Measurements from ENCODE around the gene ZFHX3. TPM values are rescaled to one million over a fixed set of nuclear protein-coding genes. Genes with fewer than 3 reads are reported as not detected.

Gene ZFHX3
- total and polyA plus RNA-seq, 9 of the 15 experiments (the other 6 are each of a cell fraction or from before 2014, with no cell fraction given), result 0.01 to 0.23 (median 0.06) TPM; not detected in 4

DNA sequence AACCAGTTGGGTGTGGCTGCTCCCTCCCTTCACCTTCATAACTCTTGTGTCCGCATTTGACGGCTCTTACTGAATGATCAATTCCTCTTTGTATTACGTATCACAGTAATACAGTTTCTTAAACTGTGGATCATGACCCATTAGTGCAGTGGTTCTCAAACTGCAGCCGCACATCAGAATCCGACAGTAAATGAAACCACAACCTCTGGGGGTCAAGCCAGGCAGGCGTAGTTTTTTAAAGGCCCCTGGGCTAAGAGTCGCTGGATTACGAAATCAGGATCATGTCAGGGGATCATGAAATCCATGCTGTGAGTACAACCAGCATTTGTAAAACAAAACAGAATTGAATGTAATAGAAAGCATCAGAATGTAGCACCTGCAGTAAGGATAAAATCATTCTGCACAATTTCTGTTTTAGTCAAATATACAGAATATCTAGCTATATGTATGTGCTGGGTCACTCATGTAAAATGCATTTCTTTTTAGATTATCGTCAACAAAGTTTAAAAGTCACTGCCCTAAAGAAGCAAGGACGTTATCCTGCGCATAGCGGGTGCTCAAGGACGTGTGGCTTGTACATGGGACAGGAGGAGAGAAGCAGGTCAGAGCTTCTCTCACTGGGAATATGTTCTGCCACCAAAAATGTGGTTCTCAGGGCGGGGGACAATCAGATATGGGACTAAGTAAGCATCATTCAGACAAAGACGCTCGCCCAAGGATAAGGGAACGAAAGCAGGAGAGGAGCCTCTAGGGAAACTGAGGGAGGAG lies 113.1 kb downstream of the ZFHX3 start:
- no TSS peak for BruUV-seq (replicated peaks)
- ChIA-PET POLR2A (no interaction called here), CTCF (ENCODE audit: low intra/inter-chr PET ratio) (no interaction called here)
- H3K27ac ChIP-seq (ENCODE audit: extremely low read depth, low read depth, low read length), result no peak overlapping the region
- no peak overlapping the region for H2AFZ ChIP-seq (ENCODE audit: low read depth, low read length)
- no peak overlapping the region for H3K9ac ChIP-seq (ENCODE audit: insufficient read depth in 1 of 2, low read depth in 2 of 2, low read length in 2 of 2)
- TF ChIP-seq ZNF146 (CRISPR knock-in tag; IDR thresholded peaks at IDR 0.05; ENCODE audit: unreplicated experiment) (no peak), RB1 (IDR thresholded peaks at IDR 0.05; ENCODE audit: low read depth) (no peak), ETV6 (IDR thresholded peaks at IDR 0.05; ENCODE audit: borderline replicate concordance in 1 of 2, low read depth in 2 of 2, low read length in 1 of 2) (no peak), ETV6 (CRISPR knock-in tag; IDR thresholded peaks at IDR 0.05; ENCODE audit: borderline replicate concordance) (no peak)
- intact Hi-C loops (cut with micrococcal nuclease) (no loop called here), in situ Hi-C loops (cut with MboI) (no loop called here)
- ATAC-seq (no peak), DNase-seq (ENCODE audit: extremely low read depth in 1 of 4, low spot score in 3 of 4) (no peak), FAIRE-seq (no peak)
- no peaks in the 10 kb centered on the region for H3K4me1 ChIP-seq (replicated peaks in 1 of 2; ENCODE audit: control insufficient read depth in 2 of 2, insufficient read depth in 2 of 2, low read length in 2 of 2)
- no peak overlapping the region for H3K4me3 ChIP-seq
- no peak overlapping the region for H3K4me2 ChIP-seq (ENCODE audit: insufficient read depth, low read length)
- H3K36me3 ChIP-seq (ENCODE audit: control insufficient read depth, insufficient read depth, low read length), result no peaks in the 10 kb centered on the region
- no peaks in the 10 kb centered on the region for H3K9me1 ChIP-seq (ENCODE audit: control insufficient read depth, insufficient read depth, low read length)
- 0% methylated on average over 17 of the region's 17 CpGs for WGBS (ENCODE audit: insufficient coverage, low coverage, missing lambda C conversion rate)
- no peaks in the 10 kb centered on the region for H3K9me3 ChIP-seq (replicated peaks; ENCODE audit: control insufficient read depth, insufficient read depth, low read depth, low read length)
- H3K79me2 ChIP-seq (ENCODE audit: control insufficient read depth, insufficient read depth, low read length), result no peaks in the 10 kb centered on the region
- no peaks in the 10 kb centered on the region for H4K20me1 ChIP-seq (replicated peaks; ENCODE audit: control insufficient read depth, insufficient read depth, low read length)
- peaks cover 26 to 59% of the 10 kb centered on the region in 2 experiments; a peak in 4 of 5 replicates for H3K27me3 ChIP-seq (ENCODE audit: control insufficient read depth in 2 of 2, insufficient read depth in 2 of 2, low read length in 2 of 2)

- CTCF ChIA-PET (ENCODE audit: low intra/inter-chr PET ratio), result no interaction called here
- no peak for TF ChIP-seq THRAP3 (IDR thresholded peaks at IDR 0.05; ENCODE audit: borderline replicate concordance)
- no peak for TF ChIP-seq RBM14 (IDR thresholded peaks at IDR 0.05; ENCODE audit: borderline replicate concordance, insufficient read depth, low read depth, low read length)
- TF ChIP-seq ZNF764 (CRISPR knock-in tag; IDR thresholded peaks at IDR 0.05; ENCODE audit: low read depth), result no peak
- TF ChIP-seq ZNF589 (CRISPR knock-in tag; IDR thresholded peaks at IDR 0.05; ENCODE audit: low read depth), result no peak
- no peak for TF ChIP-seq PURB (CRISPR knock-in tag; IDR thresholded peaks at IDR 0.05; ENCODE audit: low read depth)
- TF ChIP-seq ZNF354B (CRISPR knock-in tag; IDR thresholded peaks at IDR 0.05), result no peak
- no peak for TF ChIP-seq TARDBP (IDR thresholded peaks at IDR 0.05)
- TF ChIP-seq SOX6 (IDR thresholded peaks at IDR 0.05), result no peak
- no peak for TF ChIP-seq ZNF583 (CRISPR knock-in tag; IDR thresholded peaks at IDR 0.05)
- TF ChIP-seq, protein P1, sequence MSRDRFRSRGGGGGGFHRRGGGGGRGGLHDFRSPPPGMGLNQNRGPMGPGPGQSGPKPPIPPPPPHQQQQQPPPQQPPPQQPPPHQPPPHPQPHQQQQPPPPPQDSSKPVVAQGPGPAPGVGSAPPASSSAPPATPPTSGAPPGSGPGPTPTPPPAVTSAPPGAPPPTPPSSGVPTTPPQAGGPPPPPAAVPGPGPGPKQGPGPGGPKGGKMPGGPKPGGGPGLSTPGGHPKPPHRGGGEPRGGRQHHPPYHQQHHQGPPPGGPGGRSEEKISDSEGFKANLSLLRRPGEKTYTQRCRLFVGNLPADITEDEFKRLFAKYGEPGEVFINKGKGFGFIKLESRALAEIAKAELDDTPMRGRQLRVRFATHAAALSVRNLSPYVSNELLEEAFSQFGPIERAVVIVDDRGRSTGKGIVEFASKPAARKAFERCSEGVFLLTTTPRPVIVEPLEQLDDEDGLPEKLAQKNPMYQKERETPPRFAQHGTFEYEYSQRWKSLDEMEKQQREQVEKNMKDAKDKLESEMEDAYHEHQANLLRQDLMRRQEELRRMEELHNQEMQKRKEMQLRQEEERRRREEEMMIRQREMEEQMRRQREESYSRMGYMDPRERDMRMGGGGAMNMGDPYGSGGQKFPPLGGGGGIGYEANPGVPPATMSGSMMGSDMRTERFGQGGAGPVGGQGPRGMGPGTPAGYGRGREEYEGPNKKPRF (IDR thresholded peaks at IDR 0.05; ENCODE audit: low read depth, low read length), result no peak
These were observed 115.1 kb downstream of the ZFHX3 start for GRCh38 chr16:72932677-72933335.

More at GRCh38 chr16:72932677-72933335, 115.1 kb downstream of the ZFHX3 start:
- in situ Hi-C loops (cut with MboI) (no loop called here), intact Hi-C loops (cut with micrococcal nuclease) (no loop called here)
- H3K4me3 ChIP-seq, result no peak overlapping the region
- no TSS peak for BruUV-seq (replicated peaks)
- no peak overlapping the region for H3K27ac ChIP-seq (ENCODE audit: extremely low read depth, low read depth, low read length)
- H3K9ac ChIP-seq (ENCODE audit: insufficient read depth in 1 of 2, low read depth in 2 of 2, low read length in 2 of 2), result no peak overlapping the region
- no peaks in the 10 kb centered on the region for H3K9me1 ChIP-seq (ENCODE audit: control insufficient read depth, insufficient read depth, low read length)
- no peaks in the 10 kb centered on the region for H4K20me1 ChIP-seq (replicated peaks; ENCODE audit: control insufficient read depth, insufficient read depth, low read length)
- H3K4me2 ChIP-seq (ENCODE audit: insufficient read depth, low read length), result no peak overlapping the region
- no peaks in the 10 kb centered on the region for H3K4me1 ChIP-seq (replicated peaks in 1 of 2; ENCODE audit: control insufficient read depth in 2 of 2, insufficient read depth in 2 of 2, low read length in 2 of 2)
- no peaks in the 10 kb centered on the region for H3K36me3 ChIP-seq (ENCODE audit: control insufficient read depth, insufficient read depth, low read length)
- H3K9me3 ChIP-seq (replicated peaks; ENCODE audit: control insufficient read depth, insufficient read depth, low read depth, low read length), result no peaks in the 10 kb centered on the region
- 0% methylated on average over 11 of the region's 11 CpGs for WGBS (ENCODE audit: insufficient coverage, low coverage, missing lambda C conversion rate)
- POLR2A ChIA-PET, result interaction anchor here (0.6 kb wide), 1 partner anchor 142 kb away, joined by 4 read pairs; no protein-coding TSS in a partner anchor
- no peak overlapping the region for H2AFZ ChIP-seq (ENCODE audit: low read depth, low read length)
- FAIRE-seq, result no peak
- no peaks in the 10 kb centered on the region for H3K79me2 ChIP-seq (ENCODE audit: control insufficient read depth, insufficient read depth, low read length)
- DNase-seq (ENCODE audit: extremely low read depth in 1 of 4, low spot score in 3 of 4), result no peak
- ATAC-seq, result no peak
- peaks cover 29 to 45% of the 10 kb centered on the region in 2 experiments; a peak in 4 of 5 replicates for H3K27me3 ChIP-seq (ENCODE audit: control insufficient read depth in 2 of 2, insufficient read depth in 2 of 2, low read length in 2 of 2)

Data from K562 (cell line).